Measurements from ENCODE around the gene COX6B2. TPM values are rescaled to one million over a fixed set of nuclear protein-coding genes. Genes with fewer than 3 reads are reported as not detected.
A peak's percentile ranks its signal among the peaks of the same experiment; 100 is the strongest.

The COX6B2 gene
- total RNA-seq, 2 donors from 2014 or later: 0.62 to 1.4 TPM

- H3K27ac Mint-ChIP-seq: peak within 1 kb of the TSS; percentile 41
These were observed 21.9 kb upstream of the COX6B2 start, which contains the start of gene TMEM190 for GRCh38 chr19:55376241-55376933. TMEM190 (plus strand) TSS chr19:55376826; CDS start chr19:55376854, 28 bp downstream.

GRCh38 chr19:55373993-55374757 lies 19.7 kb upstream of the COX6B2 start:
- DNase-seq (no peak), ATAC-seq (no peak)
- H3K36me3 Mint-ChIP-seq (ENCODE audit: low read depth): peaks cover 15% of the 10 kb centered on the region
- H3K27ac Mint-ChIP-seq: no peak overlapping the region
- peaks cover 40% of the 10 kb centered on the region for H3K27me3 Mint-ChIP-seq
- H3K9me3 ChIP-seq (ENCODE audit: control insufficient read depth, low read length, poor library complexity, severe bottlenecking): no peaks in the 10 kb centered on the region
- H3K4me3 Mint-ChIP-seq: peak overlapping the region; percentile 57
- peaks cover 15% of the 10 kb centered on the region for H3K4me1 Mint-ChIP-seq

More at GRCh38 chr19:55376241-55376933, 21.9 kb upstream of the COX6B2 start, which contains the start of gene TMEM190:
- no peaks in the 10 kb centered on the region for H3K9me3 ChIP-seq (ENCODE audit: control insufficient read depth, low read length, poor library complexity, severe bottlenecking)
- peaks cover 8% of the 10 kb centered on the region for H3K36me3 Mint-ChIP-seq (ENCODE audit: low read depth)
- H3K4me3 Mint-ChIP-seq: no peak within 1 kb of the TSS
- DNase-seq: no peak
- peaks cover 10% of the 10 kb centered on the region for H3K4me1 Mint-ChIP-seq
- ATAC-seq: no peak
- H3K27me3 Mint-ChIP-seq: peaks cover 24% of the 10 kb centered on the region

GRCh38 chr19:55373306-55373992 lies 18.9 kb upstream of the COX6B2 start:
- peaks cover 15% of the 10 kb centered on the region for H3K4me1 Mint-ChIP-seq
- no peak overlapping the region for H3K27ac Mint-ChIP-seq
- H3K4me3 Mint-ChIP-seq: peak overlapping the region; percentile 57
- H3K36me3 Mint-ChIP-seq (ENCODE audit: low read depth): peaks cover 15% of the 10 kb centered on the region
- H3K27me3 Mint-ChIP-seq: peaks cover 40% of the 10 kb centered on the region
- DNase-seq (no peak), ATAC-seq (no peak)
- H3K9me3 ChIP-seq (ENCODE audit: control insufficient read depth, low read length, poor library complexity, severe bottlenecking): no peaks in the 10 kb centered on the region

GRCh38 chr19:55372316-55373081 lies 18.0 kb upstream of the COX6B2 start:
- Mint-ChIP-seq H3K36me3 (ENCODE audit: low read depth) (peaks cover 15% of the 10 kb centered on the region), H3K27ac (no peak overlapping the region), H3K4me1 (peaks cover 15% of the 10 kb centered on the region), H3K27me3 (peaks cover 45% of the 10 kb centered on the region), H3K4me3 (no peak overlapping the region)
- DNase-seq (no peak), ATAC-seq (no peak)
- H3K9me3 ChIP-seq (ENCODE audit: control insufficient read depth, low read length, poor library complexity, severe bottlenecking): no peaks in the 10 kb centered on the region

- no peaks in the 10 kb centered on the region for H3K9me3 ChIP-seq (ENCODE audit: control insufficient read depth, low read length, poor library complexity, severe bottlenecking)
- DNase-seq (no peak), ATAC-seq (no peak)
- H3K4me1 Mint-ChIP-seq: peaks cover 13% of the 10 kb centered on the region
- peak within 1 kb of the TSS; percentile 84 for H3K4me3 Mint-ChIP-seq
- H3K27ac Mint-ChIP-seq: peak within 1 kb of the TSS; percentile 45
- H3K27me3 Mint-ChIP-seq: peaks cover 41% of the 10 kb centered on the region
- H3K36me3 Mint-ChIP-seq (ENCODE audit: low read depth): peaks cover 15% of the 10 kb centered on the region
These were observed 15.9 kb upstream of the COX6B2 start, which contains the start of gene IL11 for GRCh38 chr19:55370305-55370988. IL11 (minus strand) TSS chr19:55370463; CDS start chr19:55370310, 153 bp downstream.

- peaks cover 17% of the 10 kb centered on the region for H3K36me3 Mint-ChIP-seq (ENCODE audit: low read depth)
- no peak for DNase-seq
- H3K4me3 Mint-ChIP-seq: peak overlapping the region; percentile 84
- peak overlapping the region; percentile 45 for H3K27ac Mint-ChIP-seq
- H3K4me1 Mint-ChIP-seq: peaks cover 13% of the 10 kb centered on the region
- H3K27me3 Mint-ChIP-seq: peaks cover 41% of the 10 kb centered on the region
- no peaks in the 10 kb centered on the region for H3K9me3 ChIP-seq (ENCODE audit: control insufficient read depth, low read length, poor library complexity, severe bottlenecking)
- peak; percentile 66 for ATAC-seq
These were observed 15.3 kb upstream of the COX6B2 start for GRCh38 chr19:55369653-55370304.

GRCh38 chr19:55368701-55369563 lies 14.4 kb upstream of the COX6B2 start:
- H3K9me3 ChIP-seq (ENCODE audit: control insufficient read depth, low read length, poor library complexity, severe bottlenecking): no peaks in the 10 kb centered on the region
- ATAC-seq (peak; percentile 41), DNase-seq (no peak)
- Mint-ChIP-seq H3K4me1 (peaks cover 12% of the 10 kb centered on the region), H3K27ac (no peak overlapping the region), H3K36me3 (ENCODE audit: low read depth) (peaks cover 17% of the 10 kb centered on the region), H3K4me3 (peak overlapping the region; percentile 69), H3K27me3 (peaks cover 39% of the 10 kb centered on the region)

- ATAC-seq: no peak
- peak overlapping the region; percentile 15 for H3K4me3 Mint-ChIP-seq
- peaks cover 33% of the 10 kb centered on the region for H3K27me3 Mint-ChIP-seq
These were observed 13.6 kb upstream of the COX6B2 start for GRCh38 chr19:55368106-55368505.

GRCh38 chr19:55366790-55367189 lies 12.3 kb upstream of the COX6B2 start:
- H3K27ac Mint-ChIP-seq: no peak overlapping the region
- peaks cover 27% of the 10 kb centered on the region for H3K27me3 Mint-ChIP-seq
- ATAC-seq (no peak), DNase-seq (no peak)
- no peaks in the 10 kb centered on the region for H3K9me3 ChIP-seq (ENCODE audit: control insufficient read depth, low read length, poor library complexity, severe bottlenecking)
- H3K4me1 Mint-ChIP-seq: peaks cover 8% of the 10 kb centered on the region
- peaks cover 10% of the 10 kb centered on the region for H3K36me3 Mint-ChIP-seq (ENCODE audit: low read depth)
- H3K4me3 Mint-ChIP-seq: no peak overlapping the region

More at GRCh38 chr19:55368106-55368505, 13.6 kb upstream of the COX6B2 start:
- no peak for DNase-seq
- Mint-ChIP-seq H3K27ac (no peak overlapping the region), H3K36me3 (ENCODE audit: low read depth) (peaks cover 13% of the 10 kb centered on the region), H3K4me1 (peaks cover 8% of the 10 kb centered on the region)
- H3K9me3 ChIP-seq (ENCODE audit: control insufficient read depth, low read length, poor library complexity, severe bottlenecking): no peaks in the 10 kb centered on the region

- H3K27me3 Mint-ChIP-seq: peaks cover 19% of the 10 kb centered on the region
- no peak for DNase-seq
- no peaks in the 10 kb centered on the region for H3K9me3 ChIP-seq (ENCODE audit: control insufficient read depth, low read length, poor library complexity, severe bottlenecking)
- H3K4me1 Mint-ChIP-seq: peaks cover 7% of the 10 kb centered on the region
- H3K4me3 Mint-ChIP-seq: no peak overlapping the region
- peaks cover 8% of the 10 kb centered on the region for H3K36me3 Mint-ChIP-seq (ENCODE audit: low read depth)
- ATAC-seq: no peak
- H3K27ac Mint-ChIP-seq: no peak overlapping the region
These were observed 11.4 kb upstream of the COX6B2 start for GRCh38 chr19:55365964-55366363.

GRCh38 chr19:55365245-55365644 lies 10.7 kb upstream of the COX6B2 start:
- Mint-ChIP-seq H3K4me1 (peaks cover 3% of the 10 kb centered on the region), H3K36me3 (ENCODE audit: low read depth) (peaks cover 5% of the 10 kb centered on the region), H3K4me3 (no peak overlapping the region), H3K27ac (no peak overlapping the region), H3K27me3 (peaks cover 13% of the 10 kb centered on the region)
- no peak for ATAC-seq
- H3K9me3 ChIP-seq (ENCODE audit: control insufficient read depth, low read length, poor library complexity, severe bottlenecking): no peaks in the 10 kb centered on the region
- no peak for DNase-seq

Data from T-helper 17 cell (primary cell).